Panc1 (cell line): Measurements from ENCODE around the gene RAB40B. TPM values are rescaled to one million over a fixed set of nuclear protein-coding genes. Genes with fewer than 3 reads are reported as not detected.

ENCODE experiments used
- ATAC-seq: fragments of 200-7000 bp; cut with Tn5 transposase; 2 replicates; pipeline ENCODE4 v1.9.1; 2020; ENCODE audit warnings: mild to moderate bottlenecking, moderate library complexity
- BruUV-seq: library from RNA; stranded (reverse); fragments of 400-500 nt; replicated peaks from 2 replicates; lab custom pipeline; 2021; lab: Mats Ljungman, UMichigan
- CTCF ChIA-PET: fragments of 300-600 bp; sonication (Branson Sonifier 250); formaldehyde crosslinking; loops from one replicate; lab custom pipeline; 2022; ENCODE audit warnings: antibody characterized with exemption; lab: Charles Lee
- POLR2A ChIA-PET: fragments of 300-600 bp; sonication (Branson Sonifier 250); formaldehyde crosslinking; loops from one replicate; lab custom pipeline; 2022; ENCODE audit warnings: antibody characterized with exemption; lab: Charles Lee
- DNase-seq: peaks from one replicate; pipeline ENCODE4 v3.0.0-alpha.2; 2010; ENCODE audit warnings: low read depth, low spot score
- H3K27ac ChIP-seq: 2 replicates; pipeline ENCODE4 v1.5.1; 2011; ENCODE audit warnings: mild to moderate bottlenecking, low read length, inconsistent platforms
- H3K27me3 ChIP-seq: fragments of 200-500 bp; sonication (Bioruptor generic); 2 replicates; pipeline ENCODE4 v1.6.0; 2014; ENCODE audit warnings: low read length, inconsistent platforms; ENCODE audit not compliant: control insufficient read depth, insufficient read depth
- H3K36me3 ChIP-seq: fragments of 200-500 bp; sonication (Bioruptor generic); 2 replicates; pipeline ENCODE4 v1.5.1; 2014; ENCODE audit warnings: inconsistent platforms, mild to moderate bottlenecking, low read length, moderate library complexity; ENCODE audit not compliant: control insufficient read depth, insufficient read depth
- H3K4me1 ChIP-seq: 2 replicates; pipeline ENCODE4 v1.5.1; 2011; ENCODE audit warnings: inconsistent platforms, mild to moderate bottlenecking, low read length, moderate library complexity; ENCODE audit not compliant: control insufficient read depth, insufficient read depth
- H3K4me3 ChIP-seq, 2 experiments: 2 replicates each; pipeline ENCODE4 v1.5.1; 2011 to 2012; ENCODE audit warnings: low read depth in 2 of 2, low read length in 2 of 2, mild to moderate bottlenecking in 2 of 2, inconsistent platforms in 1 of 2, moderate library complexity in 1 of 2
- H3K9me3 ChIP-seq: fragments of 200-500 bp; sonication (Bioruptor generic); 2 replicates; pipeline ENCODE4 v1.5.1; 2014; ENCODE audit warnings: low read depth, mild to moderate bottlenecking, inconsistent platforms, low read length, moderate library complexity; ENCODE audit not compliant: control insufficient read depth, insufficient read depth
- CTCF ChIP-seq: fragments of 450-650 bp; IDR thresholded peaks from 2 replicates; pipeline ENCODE4 v1.5.1; 2017; ENCODE audit warnings: mild to moderate bottlenecking
- POLR2AphosphoS5 ChIP-seq: IDR thresholded peaks from 2 replicates; pipeline ENCODE4 v1.6.1; 2012; ENCODE audit warnings: mild to moderate bottlenecking, low read depth, low read length, moderate library complexity
- REST ChIP-seq, 2 experiments: IDR thresholded peaks; 2 replicates each; pipeline ENCODE4 v1.6.1; 2011 to 2012; ENCODE audit warnings: low read depth in 2 of 2, control low read depth in 1 of 2, low read length in 1 of 2, mild to moderate bottlenecking in 1 of 2, moderate library complexity in 1 of 2; ENCODE audit not compliant: insufficient read depth in 1 of 2
- SIN3A ChIP-seq: IDR thresholded peaks from 2 replicates; pipeline ENCODE4 v1.6.1; 2012; ENCODE audit warnings: low read depth, mild to moderate bottlenecking, low read length, moderate library complexity, borderline replicate concordance; ENCODE audit not compliant: insufficient read depth
- TCF7L2 ChIP-seq: IDR thresholded peaks from 2 replicates; pipeline ENCODE4 v1.6.1; 2011; ENCODE audit warnings: mild to moderate bottlenecking, low read depth, low read length, inconsistent platforms
- in situ Hi-C: cut with HindIII; loops from 2 replicates; pipeline ENCODE4 v1.10.0; 2016; ENCODE audit warnings: low sequenced_read_pairs, low pct_unique_long_range_greater_than_20kb
- intact Hi-C: fragments of 100-400 bp; cut with micrococcal nuclease; formaldehyde crosslinking; loops from one replicate; pipeline ENCODE4 v1.10.0; 2022; ENCODE audit not compliant: unreplicated experiment
- total RNA-seq: library from RNA; stranded (reverse); gene quantifications from one replicate; pipeline ENCODE4 v1.2.1, GENCODE V29; 2021; ENCODE audit not compliant: unreplicated experiment

Gene RAB40B
- total RNA-seq, 1 experiment from 2014 or later = 7.1 TPM

GRCh38 chr17:82666931-82667667 lies 31.4 kb downstream of the RAB40B start:
- H3K36me3 ChIP-seq = no peaks in the 10 kb centered on the region
- DNase-seq = no peak
- BruUV-seq = no TSS peak
- ATAC-seq = no peak
- CTCF ChIA-PET = no interaction called here
- in situ Hi-C loops (no loop called here), intact Hi-C loops (loop anchor here (5.0 kb wide), 1 partner anchor 110 kb away; no protein-coding TSS in a partner anchor)
- no peak overlapping the region for H3K4me3 ChIP-seq
- no peak for TF ChIP-seq REST (IDR thresholded peaks at IDR 0.05; ENCODE audit: insufficient read depth in 1 of 2, low read depth in 2 of 2, low read length in 1 of 2)
- TF ChIP-seq CTCF = no peak
- no peaks in the 10 kb centered on the region for H3K4me1 ChIP-seq
- H3K27me3 ChIP-seq = no peaks in the 10 kb centered on the region
- no peaks in the 10 kb centered on the region for H3K9me3 ChIP-seq
- no peak overlapping the region for H3K27ac ChIP-seq
- POLR2A ChIA-PET = no interaction called here

GRCh38 chr17:82665891-82666290 lies 32.6 kb downstream of the RAB40B start:
- ChIA-PET CTCF (no interaction called here), POLR2A (no interaction called here)
- DNase-seq = no peak
- in situ Hi-C loops = no loop called here
- ATAC-seq = no peak
- no peak overlapping the region for H3K27ac ChIP-seq
- TF ChIP-seq TCF7L2 (no peak), POLR2AphosphoS5 (no peak), SIN3A (no peak), REST (IDR thresholded peaks at IDR 0.05; ENCODE audit: insufficient read depth in 1 of 2, low read depth in 2 of 2, low read length in 1 of 2) (no peak), CTCF (no peak)
- no TSS peak for BruUV-seq
- intact Hi-C loops = loop anchor here (5.0 kb wide), 1 partner anchor 111 kb away; no protein-coding TSS in a partner anchor
- no peaks in the 10 kb centered on the region for H3K36me3 ChIP-seq
- no peaks in the 10 kb centered on the region for H3K9me3 ChIP-seq
- no peaks in the 10 kb centered on the region for H3K27me3 ChIP-seq
- H3K4me1 ChIP-seq = no peaks in the 10 kb centered on the region
- H3K4me3 ChIP-seq = no peak overlapping the region
